HCT116 (cell line): Measurements from ENCODE around the gene HRH3. TPM values are rescaled to one million over a fixed set of nuclear protein-coding genes. Genes with fewer than 3 reads are reported as not detected.

Experiments used
- ATAC-seq: fragments of 200-7000 bp; cut with Tn5 transposase; 2 replicates; pipeline ENCODE4 v1.9.1; 2020; ENCODE audit warnings: mild to moderate bottlenecking, moderate library complexity
- BruUV-seq: library from RNA; stranded (reverse); fragments of 400-500 nt; replicated peaks from 2 replicates; lab custom pipeline; 2021; lab: Mats Ljungman, UMichigan
- CTCF ChIA-PET: fragments of 300-600 bp; sonication (Branson Sonifier 250); formaldehyde crosslinking; loops from one replicate; lab custom pipeline; 2021; ENCODE audit warnings: antibody characterized with exemption; lab: Charles Lee
- POLR2A ChIA-PET: fragments of 300-600, 350-600 bp; sonication (Branson Sonifier 250); formaldehyde crosslinking; loops from one replicate; lab custom pipeline; 2021; ENCODE audit warnings: antibody characterized with exemption; lab: Charles Lee
- RAD21 ChIA-PET, 2 experiments: fragments of 300-600 bp; sonication (Branson Sonifier 250); formaldehyde crosslinking; loops; one replicate each; lab custom pipeline; 2023; ENCODE audit warnings: low total read pairs in 2 of 2; ENCODE audit not compliant: uncharacterized antibody in 2 of 2, unreplicated experiment in 2 of 2, low non-redundant PET in 1 of 2; lab: Charles Lee
- DNase-seq: peaks from one replicate; pipeline ENCODE4 v3.0.0-alpha.2; 2010; ENCODE audit warnings: low read depth, low spot score
- H2AFZ ChIP-seq: fragments of 200-600 bp; shearing (Covaris generic), sonication (generic); 2 replicates; pipeline ENCODE4 v1.6.1; 2017; ENCODE audit warnings: low read depth, mixed run types, mixed read lengths, antibody characterized with exemption, low read length; ENCODE audit not compliant: poor library complexity, severe bottlenecking
- H3K27ac ChIP-seq: 2 replicates; pipeline ENCODE4 v1.5.1; 2012; ENCODE audit warnings: low read depth, low read length
- H3K27me3 ChIP-seq: fragments of 200-600 bp; sonication (generic); 2 replicates; pipeline ENCODE4 v1.6.1; 2016; ENCODE audit warnings: mixed run types, low read length, mixed read lengths; ENCODE audit not compliant: insufficient read depth
- H3K36me3 ChIP-seq, 2 experiments: fragments of 200-500 bp in 1 of 2; fragments of 200-600 bp in 1 of 2; sonication (Bioruptor generic) in 1 of 2; sonication (generic) in 1 of 2; 2 replicates each; pipeline versions ENCODE4 v1.5.1 to v1.6.1; 2014 to 2016; ENCODE audit warnings: low read length in 2 of 2, inconsistent platforms in 1 of 2, mixed read lengths in 1 of 2, mixed run types in 1 of 2; ENCODE audit not compliant: insufficient read depth in 2 of 2, control insufficient read depth in 1 of 2
- H3K4me1 ChIP-seq, 2 experiments: fragments of 200-600 bp in 1 of 2; sonication (generic) in 1 of 2; 2 replicates each; pipeline versions ENCODE4 v1.5.1 to v1.6.1; 2012 to 2017; ENCODE audit warnings: low read length in 2 of 2, inconsistent platforms in 1 of 2, mild to moderate bottlenecking in 1 of 2, mixed read lengths in 1 of 2, mixed run types in 1 of 2, moderate library complexity in 1 of 2; ENCODE audit not compliant: insufficient read depth in 2 of 2, control insufficient read depth in 1 of 2
- H3K4me2 ChIP-seq: fragments of 200-600 bp; sonication (generic); 2 replicates; pipeline ENCODE4 v1.6.1; 2017; ENCODE audit warnings: mixed run types, low read length, mixed read lengths
- H3K4me3 ChIP-seq, 2 experiments: fragments of 200-600 bp in 1 of 2; sonication (generic) in 1 of 2; replicated peaks in 1 of 2; 2 replicates each; pipeline ENCODE4 v1.5.1; 2011 to 2016; ENCODE audit warnings: low read length in 2 of 2, control low read depth in 1 of 2, low read depth in 1 of 2, mild to moderate bottlenecking in 1 of 2, mixed read lengths in 1 of 2, mixed run types in 1 of 2
- H3K79me2 ChIP-seq: fragments of 200-600 bp; sonication (generic); 2 replicates; pipeline ENCODE4 v1.6.1; 2017; ENCODE audit warnings: mild to moderate bottlenecking, mixed run types, low read length, moderate library complexity, mixed read lengths; ENCODE audit not compliant: insufficient read depth
- H3K9ac ChIP-seq: fragments of 200-600 bp; sonication (generic); 2 replicates; pipeline ENCODE4 v1.6.1; 2016; ENCODE audit warnings: low read length, mixed read lengths
- H3K9me2 ChIP-seq: fragments of 200-600 bp; sonication (generic), shearing (Covaris generic); 2 replicates; pipeline ENCODE4 v1.6.1; 2017; ENCODE audit warnings: mixed run types, mild to moderate bottlenecking, moderate library complexity; ENCODE audit not compliant: insufficient read depth
- H3K9me3 ChIP-seq, 2 experiments: fragments of 200-500 bp in 1 of 2; fragments of 200-600 bp in 1 of 2; sonication (Bioruptor generic) in 1 of 2; sonication (generic) in 1 of 2; 2 replicates each; pipeline ENCODE4 v1.6.1; 2014 to 2017; ENCODE audit warnings: low read length in 2 of 2, mixed read lengths in 2 of 2, inconsistent platforms in 1 of 2, low read depth in 1 of 2, mild to moderate bottlenecking in 1 of 2, mixed run types in 1 of 2, moderate library complexity in 1 of 2; ENCODE audit not compliant: control insufficient read depth in 1 of 2, insufficient read depth in 1 of 2
- H4K20me1 ChIP-seq: fragments of 200-600 bp; sonication (generic), shearing (Covaris generic); 2 replicates; pipeline ENCODE4 v1.6.1; 2017; ENCODE audit warnings: mixed run types, mild to moderate bottlenecking, moderate library complexity; ENCODE audit not compliant: insufficient read depth
- ATF3 ChIP-seq: IDR thresholded peaks from 2 replicates; pipeline ENCODE4 v1.6.1; 2012
- CBX3 ChIP-seq: IDR thresholded peaks from 2 replicates; pipeline ENCODE4 v1.6.1; 2012; ENCODE audit warnings: low read depth
- EGR1 ChIP-seq: IDR thresholded peaks from 2 replicates; pipeline ENCODE4 v1.6.1; 2012; ENCODE audit warnings: low read depth
- ELF1 ChIP-seq: IDR thresholded peaks from 2 replicates; pipeline ENCODE4 v1.6.1; 2012; ENCODE audit warnings: low read depth, borderline replicate concordance
- EZH2 ChIP-seq: fragments of 200-600 bp; sonication (generic); IDR thresholded peaks from 2 replicates; pipeline ENCODE4 v1.6.1; 2017; ENCODE audit warnings: antibody characterized with exemption, mixed run types
- REST ChIP-seq: IDR thresholded peaks from 2 replicates; pipeline ENCODE4 v1.6.1; 2012; ENCODE audit warnings: low read depth
- SP1 ChIP-seq: IDR thresholded peaks from 2 replicates; pipeline ENCODE4 v1.6.1; 2012; ENCODE audit warnings: low read depth
- TCF7L2 ChIP-seq: IDR thresholded peaks from 2 replicates; pipeline ENCODE4 v1.7.0; 2011; ENCODE audit warnings: borderline replicate concordance, inconsistent platforms; ENCODE audit not compliant: insufficient read depth, insufficient read length; ENCODE audit errors: extremely low read depth
- intact Hi-C: fragments of 100-400 bp; cut with micrococcal nuclease; formaldehyde crosslinking; loops from 2 replicates; pipeline ENCODE4 v1.10.0; 2022
- total RNA-seq: library from RNA; stranded (reverse); gene quantifications from one replicate; pipeline ENCODE4 v1.2.1, GENCODE V29; 2021; ENCODE audit not compliant: unreplicated experiment

Gene HRH3
- total RNA-seq, 1 experiment from 2014 or later: not detected

DNA sequence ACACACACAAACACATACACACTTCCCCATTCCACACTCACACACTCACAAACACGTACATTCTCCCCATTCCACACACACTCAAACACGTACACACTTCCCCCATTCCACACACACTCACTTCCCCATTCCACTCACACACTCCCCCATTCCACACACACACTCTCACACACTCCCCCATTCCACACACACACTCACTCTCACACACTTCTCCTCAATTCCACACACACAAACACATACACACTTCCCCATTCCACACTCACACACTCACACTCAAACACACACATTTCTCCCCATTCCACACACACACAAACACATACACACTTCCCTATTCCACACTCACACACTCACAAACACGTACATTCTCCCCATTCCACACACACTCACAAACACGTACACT, 9.6 kb upstream of the HRH3 start:
- CTCF ChIA-PET: no interaction called here
- DNase-seq: no peak
- H3K27me3 ChIP-seq: peaks cover 12% of the 10 kb centered on the region; the same call in 1 of the 2 replicates

More for the DNA sequence above, 9.6 kb upstream of the HRH3 start:
- H3K27ac ChIP-seq: no peak overlapping the region
- H3K4me1 ChIP-seq: peaks cover 0 to 20% of the 10 kb centered on the region in 2 experiments; a peak in 2 of 4 replicates
- no TSS peak for BruUV-seq
- no peak for TF ChIP-seq EGR1
- no peak for TF ChIP-seq ELF1
- TF ChIP-seq TCF7L2: no peak
- TF ChIP-seq ATF3: no peak
- TF ChIP-seq SP1: no peak
- TF ChIP-seq CBX3: no peak
- no peak for TF ChIP-seq REST
- no peak for TF ChIP-seq EZH2
- TF ChIP-seq, all 23 proteins: peak for 0
- Histone ChIP-seq H3K79me2 (no peaks in the 10 kb centered on the region), H4K20me1 (no peaks in the 10 kb centered on the region), H2AFZ (no peak overlapping the region), H3K9ac (no peak overlapping the region), H3K4me2 (no peak overlapping the region), H3K36me3 (no peaks in the 10 kb centered on the region), H3K9me3 (no peaks in the 10 kb centered on the region), H3K4me3 (no peak overlapping the region), H3K9me2 (no peaks in the 10 kb centered on the region)
- ATAC-seq: no peak
- intact Hi-C loops: no loop called here
- POLR2A ChIA-PET: no interaction called here
- RAD21 ChIA-PET: no interaction called here
